CD8-positive, alpha-beta memory T cell (primary cell): Measurements from ENCODE around the gene FCER1G. TPM values are rescaled to one million over a fixed set of nuclear protein-coding genes. Genes with fewer than 3 reads are reported as not detected.
A peak's percentile ranks its signal among the peaks of the same experiment; 100 is the strongest.

Experiments used
- CTCF ChIA-PET: fragments of 350-600 bp; sonication (Branson Sonifier 250); formaldehyde crosslinking; loops from one replicate; lab custom pipeline; 2021; ENCODE audit warnings: antibody characterized with exemption; lab: Charles Lee
- POLR2A ChIA-PET: fragments of 350-600 bp; sonication (Branson Sonifier 250); formaldehyde crosslinking; loops from one replicate; lab custom pipeline; 2021; ENCODE audit warnings: antibody characterized with exemption; lab: Charles Lee
- DNase-seq, 5 donors: peaks; one replicate each; pipeline versions ENCODE4 v3.0.0 to v3.0.0-alpha.2; 2020 to 2022; ENCODE audit warnings: mixed read lengths in 1 of 5
- H3K27ac ChIP-seq: one replicate; pipeline ENCODE4 v1.7.0; 2013; ENCODE audit warnings: low read depth, mild to moderate bottlenecking, low read length, moderate library complexity
- H3K27me3 ChIP-seq: 2 replicates; pipeline ENCODE4 v1.7.0; 2013; ENCODE audit warnings: low read length, mild to moderate bottlenecking; ENCODE audit not compliant: insufficient read depth, poor library complexity, severe bottlenecking
- H3K36me3 ChIP-seq: 2 replicates; pipeline ENCODE4 v1.7.0; 2013; ENCODE audit warnings: mild to moderate bottlenecking, low read length, moderate library complexity; ENCODE audit not compliant: insufficient read depth
- H3K4me1 ChIP-seq: 2 replicates; pipeline ENCODE4 v1.7.0; 2013; ENCODE audit warnings: mild to moderate bottlenecking, low read length, moderate library complexity; ENCODE audit not compliant: insufficient read depth
- H3K4me3 ChIP-seq: 2 replicates; pipeline ENCODE4 v1.7.0; 2013; ENCODE audit warnings: mild to moderate bottlenecking, low read length
- H3K9me3 ChIP-seq: 2 replicates; pipeline ENCODE4 v1.7.0; 2013; ENCODE audit warnings: mild to moderate bottlenecking, low read length
- H3K27ac Mint-ChIP-seq, 8 donors: one replicate each; pipeline ENCODE4 v1.8.0; 2020 to 2021; ENCODE audit warnings: mixed read lengths in 8 of 8, mild to moderate bottlenecking in 6 of 8, inconsistent platforms in 3 of 8, moderate library complexity in 3 of 8
- H3K27me3 Mint-ChIP-seq, 2 donors: one replicate each; pipeline ENCODE4 v1.8.0; 2020 to 2021; ENCODE audit warnings: mixed read lengths in 2 of 2, mild to moderate bottlenecking in 1 of 2, moderate library complexity in 1 of 2
- H3K36me3 Mint-ChIP-seq, 3 donors: one replicate each; pipeline ENCODE4 v1.8.0; 2020 to 2021; ENCODE audit warnings: mixed read lengths in 3 of 3, inconsistent platforms in 1 of 3, mild to moderate bottlenecking in 1 of 3
- H3K4me1 Mint-ChIP-seq, 3 donors: one replicate each; pipeline ENCODE4 v1.8.0; 2020 to 2021; ENCODE audit warnings: mixed read lengths in 3 of 3, inconsistent platforms in 1 of 3, mild to moderate bottlenecking in 1 of 3
- H3K4me3 Mint-ChIP-seq, 7 donors: one replicate each; pipeline ENCODE4 v1.8.0; 2020 to 2021; ENCODE audit warnings: mixed read lengths in 7 of 7, mild to moderate bottlenecking in 6 of 7, moderate library complexity in 4 of 7, inconsistent platforms in 2 of 7
- H3K9me3 Mint-ChIP-seq, 5 donors: one replicate each; pipeline ENCODE4 v1.8.0; 2020 to 2022; ENCODE audit warnings: mixed read lengths in 5 of 5, mild to moderate bottlenecking in 3 of 5, moderate library complexity in 2 of 5, inconsistent platforms in 1 of 5
- polyA plus RNA-seq: library from polyadenylated mRNA; unstranded; fragments of 300-500 nt; fragmentation: Illumina TruSeq; gene quantifications from one replicate; pipeline ENCODE4 v1.2.3, GENCODE V29; 2021
- total RNA-seq, 2 experiments: library from RNA; stranded (reverse); gene quantifications; one replicate each; pipeline ENCODE4 v1.2.3, GENCODE V29; 2021

FCER1G gene
- 1 to 10 TPM; 4.1 to 5.1 TPM for total RNA-seq
- polyA plus RNA-seq: 19.0 TPM

DNA sequence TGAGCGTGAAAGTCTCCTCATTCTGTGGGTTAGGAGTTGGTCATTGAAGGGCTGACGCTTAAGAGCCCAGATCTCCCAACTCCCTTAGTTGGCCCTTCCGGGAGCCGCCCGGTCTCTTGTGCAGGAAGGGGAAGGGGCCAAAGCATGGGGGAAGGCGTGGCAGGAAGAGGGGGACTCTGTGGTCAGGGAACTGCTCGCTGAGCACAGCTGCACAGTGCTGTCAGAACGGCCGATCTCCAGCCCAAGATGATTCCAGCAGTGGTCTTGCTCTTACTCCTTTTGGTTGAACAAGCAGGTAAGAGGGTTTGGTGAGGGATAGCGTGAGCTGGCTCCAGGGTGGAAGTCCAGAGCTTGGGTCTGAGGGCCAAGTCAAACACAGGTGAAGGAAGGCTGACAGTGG lies at the start of gene FCER1G:
FCER1G (plus strand) TSS at position 220 of the 400 bp plus-strand sequence; CDS start at position 247, 27 bp downstream.
- H3K27me3 Mint-ChIP-seq: no peaks in the 10 kb centered on the region
- peaks cover 37% of the 10 kb centered on the region for H3K36me3 ChIP-seq

DNA sequence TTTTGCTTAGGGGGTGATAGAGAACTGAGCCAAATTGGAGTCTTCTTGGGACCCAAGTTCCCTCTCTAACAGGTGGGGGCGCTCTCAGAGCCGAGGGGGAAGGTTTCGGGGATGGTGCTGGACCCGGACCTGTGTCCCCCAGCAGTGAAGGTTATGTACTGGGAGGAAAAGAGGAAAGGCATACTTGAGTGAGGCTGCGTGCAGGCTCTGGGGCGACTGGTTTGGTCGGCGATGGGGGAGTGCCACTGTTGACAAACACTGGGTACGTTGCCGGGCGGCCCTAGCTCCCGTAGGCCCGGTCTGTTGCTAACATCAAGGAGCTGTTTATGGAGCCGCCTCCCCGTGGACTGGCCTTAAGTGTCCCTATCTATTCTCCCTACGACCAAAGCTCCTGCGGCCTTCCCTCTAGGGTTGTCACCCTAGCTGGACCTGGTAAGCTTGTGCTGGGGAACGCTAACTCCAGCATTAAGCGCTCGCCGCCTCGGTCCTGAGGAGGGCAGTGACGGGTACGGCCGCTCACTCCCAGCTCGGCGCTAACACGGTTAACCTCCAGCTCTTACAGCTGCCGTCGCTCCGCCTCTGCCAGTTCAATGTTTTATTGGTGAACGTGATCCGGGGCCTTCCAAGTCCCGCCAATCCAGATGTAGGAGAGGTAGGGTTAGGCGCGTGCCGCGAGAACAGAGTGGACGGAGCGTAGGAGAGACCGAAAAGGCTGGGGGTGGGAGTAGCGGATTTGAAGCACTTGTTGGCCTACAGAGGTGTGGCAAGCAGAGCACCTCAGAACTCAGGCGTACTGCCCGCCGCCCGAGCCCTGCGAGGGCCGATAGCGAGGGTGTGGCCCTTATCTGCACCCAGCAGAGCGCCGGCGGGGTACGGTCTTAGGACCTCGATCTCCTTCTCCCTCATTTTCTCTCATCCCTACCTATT lies 49.1 kb upstream of the FCER1G start, which contains the start of gene PPOX:
PPOX (plus strand) TSS at position 685 of the 927 bp plus-strand sequence. CDS start 422 bp downstream, outside the sequence.
- H3K27ac ChIP-seq: peak within 1 kb of the TSS; percentile 95
- no peaks in the 10 kb centered on the region for H3K9me3 ChIP-seq
- ChIA-PET CTCF (interaction anchor here (0.7 to 4.9 kb wide), 32 partner anchors 10 to 222 kb away, joined by 3 to 49 read pairs (median 4); partner anchors contain the start of genes ADAMTS4, APOA2, B4GALT3 and DEDD), POLR2A (interaction anchor here (0.6 to 2.4 kb wide), 18 partner anchors 9 to 148 kb away, joined by 3 to 23 read pairs (median 4); partner anchors contain the start of genes B4GALT3, DEDD, FCER1G and NDUFS2)
- Mint-ChIP-seq H3K9me3 (no peaks in the 10 kb centered on the region), H3K27ac (peak within 1 kb of the TSS; percentile 96 to 100 (median 99)), H3K27me3 (no peaks in the 10 kb centered on the region), H3K4me3 (peak within 1 kb of the TSS; percentile 87 to 96 (median 93)), H3K36me3 (peaks cover 0 to 74% (median 23%) of the 10 kb centered on the region in 3 donors), H3K4me1 (peaks cover 43 to 76% (median 66%) of the 10 kb centered on the region in 3 donors)
- peak; percentile 88 to 97 (median 93) for DNase-seq
- H3K4me3 ChIP-seq: peak within 1 kb of the TSS; percentile 81
- no peaks in the 10 kb centered on the region for H3K27me3 ChIP-seq
- H3K36me3 ChIP-seq: peaks cover 22% of the 10 kb centered on the region
- H3K4me1 ChIP-seq: peaks cover 27% of the 10 kb centered on the region

More for the DNA sequence above, at the start of gene FCER1G:
- Histone ChIP-seq H3K9me3 (no peaks in the 10 kb centered on the region), H3K27ac (no peak within 1 kb of the TSS), H3K4me3 (no peak within 1 kb of the TSS), H3K4me1 (peaks cover 36% of the 10 kb centered on the region), H3K27me3 (no peaks in the 10 kb centered on the region)
- Mint-ChIP-seq H3K4me1 (peaks cover 25 to 43% (median 31%) of the 10 kb centered on the region in 3 donors), H3K9me3 (no peaks in the 10 kb centered on the region), H3K36me3 (peaks cover 12 to 50% (median 20%) of the 10 kb centered on the region in 3 donors), H3K4me3 (no peak within 1 kb of the TSS), H3K27ac (peak within 1 kb of the TSS in 4 of 8 donors; percentile 9 to 84 (median 53))
- DNase-seq: no peak
- CTCF ChIA-PET: interaction anchor here (1.0 to 5.1 kb wide), 4 partner anchors 8 to 23 kb away, joined by 3 to 31 read pairs (median 10); partner anchors contain the start of gene TOMM40L
- POLR2A ChIA-PET: interaction anchor here (0.8 kb wide), 1 partner anchor 49 kb away, joined by 3 read pairs; the partner anchor contains the start of gene PPOX

GRCh38 chr1:161166669-161167548 lies 48.2 kb upstream of the FCER1G start:
- Mint-ChIP-seq H3K4me3 (peak overlapping the region; percentile 87 to 96 (median 93)), H3K27me3 (no peaks in the 10 kb centered on the region), H3K36me3 (peaks cover 0 to 75% (median 21%) of the 10 kb centered on the region in 3 donors), H3K27ac (peak overlapping the region; percentile 96 to 100 (median 99)), H3K9me3 (no peaks in the 10 kb centered on the region), H3K4me1 (peaks cover 41 to 67% (median 58%) of the 10 kb centered on the region in 3 donors)
- POLR2A ChIA-PET: interaction anchor here (0.5 to 2.4 kb wide), 14 partner anchors 9 to 329 kb away, joined by 3 to 23 read pairs (median 5); partner anchors contain the start of genes B4GALT3, FCER1G, NDUFS2 and NIT1
- Histone ChIP-seq H3K27me3 (no peaks in the 10 kb centered on the region), H3K4me3 (peak overlapping the region; percentile 81), H3K4me1 (peaks cover 18% of the 10 kb centered on the region), H3K27ac (peak overlapping the region; percentile 95), H3K36me3 (peaks cover 31% of the 10 kb centered on the region), H3K9me3 (no peaks in the 10 kb centered on the region)
- peak in 1 of 5 donors; percentile 51 for DNase-seq
- CTCF ChIA-PET: interaction anchor here (0.7 to 4.9 kb wide), 20 partner anchors 10 to 215 kb away, joined by 3 to 49 read pairs (median 6); partner anchors contain the start of genes APOA2, B4GALT3, DEDD and NDUFS2

DNA sequence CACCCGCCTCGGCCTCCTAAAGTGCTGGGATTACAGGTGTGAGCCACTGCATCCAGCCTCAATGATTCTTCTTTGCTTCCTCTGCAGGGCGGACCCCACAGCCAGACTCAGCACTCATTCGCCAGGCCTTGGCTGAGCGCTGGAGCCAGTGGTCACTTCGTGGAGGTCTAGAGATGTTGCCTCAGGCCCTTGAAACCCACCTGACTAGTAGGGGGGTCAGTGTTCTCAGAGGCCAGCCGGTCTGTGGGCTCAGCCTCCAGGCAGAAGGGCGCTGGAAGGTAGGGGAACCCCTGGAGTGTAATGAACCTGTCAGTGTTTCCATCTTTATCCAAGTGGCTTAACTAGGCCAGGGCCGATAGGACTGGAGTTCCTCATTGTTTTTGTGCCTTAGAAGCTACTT lies 46.2 kb upstream of the FCER1G start:
- H3K27ac Mint-ChIP-seq: peak overlapping the region in 2 of 8 donors; percentile 36 to 68
- Histone ChIP-seq H3K27me3 (no peaks in the 10 kb centered on the region), H3K36me3 (peaks cover 45% of the 10 kb centered on the region), H3K27ac (no peak overlapping the region), H3K9me3 (no peaks in the 10 kb centered on the region), H3K4me1 (peaks cover 16% of the 10 kb centered on the region), H3K4me3 (no peak overlapping the region)
- peaks cover 42 to 67% (median 60%) of the 10 kb centered on the region in 3 donors for H3K4me1 Mint-ChIP-seq
- H3K9me3 Mint-ChIP-seq: no peaks in the 10 kb centered on the region
- ChIA-PET POLR2A (interaction anchor here (0.6 to 2.0 kb wide), 3 partner anchors 7 to 57 kb away, joined by 4 to 5 read pairs (median 4); partner anchors contain the start of gene NDUFS2), CTCF (interaction anchor here (1.7 to 2.0 kb wide), 2 partner anchors 13 to 34 kb away, joined by 4 to 6 read pairs; partner anchors contain the start of gene NDUFS2)
- DNase-seq: no peak
- H3K27me3 Mint-ChIP-seq: peaks cover 0 to under 1% of the 10 kb centered on the region in 2 donors
- H3K36me3 Mint-ChIP-seq: peaks cover 0 to 76% (median 19%) of the 10 kb centered on the region in 3 donors
- H3K4me3 Mint-ChIP-seq: peak overlapping the region in 3 of 7 donors; percentile 34 to 80 (median 50)

DNA sequence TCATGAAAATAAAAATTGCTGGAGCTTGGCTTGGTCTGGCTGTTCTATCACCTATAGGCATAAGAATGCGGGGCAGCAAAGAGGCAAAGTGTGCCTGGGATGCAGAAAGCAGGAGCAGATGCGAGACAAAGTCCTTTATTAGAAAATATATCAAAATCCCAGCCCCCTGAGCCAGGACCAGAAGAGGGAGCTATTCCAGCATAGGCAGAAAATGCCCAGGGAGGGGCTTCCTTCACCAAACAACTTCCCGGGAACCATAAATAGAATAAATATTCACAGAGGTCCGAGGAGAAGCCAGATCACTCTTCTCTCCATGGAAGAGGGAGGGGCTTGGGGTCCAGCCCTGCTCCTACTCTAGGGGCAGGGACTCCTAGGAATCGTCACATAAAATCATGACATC lies 43.9 kb upstream of the FCER1G start:
- peaks cover 0 to 3% of the 10 kb centered on the region in 2 donors for H3K27me3 Mint-ChIP-seq
- no peak overlapping the region for H3K4me3 ChIP-seq
- DNase-seq: no peak
- H3K27ac Mint-ChIP-seq: peak overlapping the region in 4 of 8 donors; percentile 32 to 89 (median 64)
- peaks cover 48 to 67% (median 64%) of the 10 kb centered on the region in 3 donors for H3K4me1 Mint-ChIP-seq
- H3K27me3 ChIP-seq: no peaks in the 10 kb centered on the region
- no peaks in the 10 kb centered on the region for H3K9me3 Mint-ChIP-seq
- H3K36me3 Mint-ChIP-seq: peaks cover 0 to 79% (median 17%) of the 10 kb centered on the region in 3 donors
- peaks cover 53% of the 10 kb centered on the region for H3K36me3 ChIP-seq
- no peaks in the 10 kb centered on the region for H3K9me3 ChIP-seq
- ChIA-PET CTCF (interaction anchor here (0.9 to 2.0 kb wide), 3 partner anchors 22 to 135 kb away, joined by 3 to 7 read pairs (median 3); partner anchors contain the start of gene TOMM40L), POLR2A (interaction anchor here (1.2 kb wide), 1 partner anchor 11 kb away, joined by 5 read pairs; no protein-coding TSS in a partner anchor)
- peak overlapping the region in 1 of 7 donors; percentile 60 for H3K4me3 Mint-ChIP-seq
- no peak overlapping the region for H3K27ac ChIP-seq
- H3K4me1 ChIP-seq: peaks cover 15% of the 10 kb centered on the region

DNA sequence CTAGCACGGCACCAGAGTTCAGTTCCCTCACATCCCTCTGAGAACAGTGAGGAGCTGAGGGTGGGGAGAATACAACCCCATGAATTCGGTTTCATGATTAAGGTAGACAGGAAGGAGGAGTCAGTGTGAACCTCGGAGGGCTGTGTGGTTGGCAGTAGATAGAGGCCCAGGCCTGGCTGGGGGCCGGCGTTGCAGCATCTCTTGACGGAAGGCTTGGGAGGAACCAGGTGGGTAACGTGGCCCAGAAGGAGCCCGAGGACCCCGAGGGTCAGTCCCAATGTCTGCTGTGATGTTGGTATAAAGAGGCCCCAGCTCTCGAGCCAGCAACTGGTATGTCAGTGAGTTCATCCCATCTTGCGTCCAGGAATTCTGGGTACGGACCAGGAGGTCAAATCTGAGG lies 43.4 kb upstream of the FCER1G start:
- Mint-ChIP-seq H3K27ac (peak overlapping the region in 3 of 8 donors; percentile 21 to 70 (median 42)), H3K27me3 (peaks cover 0 to 3% of the 10 kb centered on the region in 2 donors), H3K36me3 (peaks cover 0 to 79% (median 17%) of the 10 kb centered on the region in 3 donors), H3K9me3 (no peaks in the 10 kb centered on the region), H3K4me3 (peak overlapping the region in 1 of 7 donors; percentile 37), H3K4me1 (peaks cover 49 to 67% (median 64%) of the 10 kb centered on the region in 3 donors)
- Histone ChIP-seq H3K4me1 (peaks cover 20% of the 10 kb centered on the region), H3K36me3 (peaks cover 53% of the 10 kb centered on the region), H3K27me3 (no peaks in the 10 kb centered on the region), H3K27ac (no peak overlapping the region), H3K4me3 (no peak overlapping the region), H3K9me3 (no peaks in the 10 kb centered on the region)
- no peak for DNase-seq
- CTCF ChIA-PET: interaction anchor here (0.9 kb wide), 1 partner anchor 134 kb away, joined by 3 read pairs; no protein-coding TSS in a partner anchor
- POLR2A ChIA-PET: interaction anchor here (1.2 kb wide), 1 partner anchor 11 kb away, joined by 5 read pairs; no protein-coding TSS in a partner anchor
